Measurements from ENCODE around the gene P4HA1. TPM values are rescaled to one million over a fixed set of nuclear protein-coding genes. Genes with fewer than 3 reads are reported as not detected.
A peak's percentile ranks its signal among the peaks of the same experiment; 100 is the strongest.
"Not testable (repeated sequence)": the region's sequence is repeated elsewhere in the genome, so short reads cannot be mapped to it uniquely, and the experiment has no call there.

Gene P4HA1
- total and polyA plus RNA-seq, 3 experiments from 2014 or later = 23.3 to 31.9 (median 28.7) TPM

DNA sequence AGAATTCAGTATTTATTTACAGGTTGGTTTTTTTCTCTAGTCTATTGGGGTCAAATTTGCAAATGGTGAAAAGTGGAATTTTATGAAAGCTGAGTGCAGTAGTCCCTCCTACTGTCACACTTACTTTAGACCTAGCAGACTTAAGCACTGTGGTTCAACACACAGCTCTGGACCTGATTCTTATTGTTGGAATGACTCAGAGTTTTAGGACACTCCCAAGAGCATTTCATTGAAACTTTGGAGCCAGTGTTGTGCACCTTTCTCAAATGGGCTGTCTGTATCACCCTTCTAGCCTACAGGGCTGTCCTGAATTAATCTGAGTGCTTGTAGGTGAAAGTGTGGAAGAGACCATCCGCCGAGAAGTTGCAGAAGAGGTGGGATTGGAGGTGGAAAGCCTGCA, 29.7 kb upstream of the P4HA1 start:
- H3K9me3 ChIP-seq (ENCODE audit: low read length) = no peaks in the 10 kb centered on the region
- ChIA-PET POLR2A (interaction anchor here (0.6 kb wide), 1 partner anchor 30 kb away, joined by 3 read pairs; no protein-coding TSS in a partner anchor), CTCF (no interaction called here)
- no peak overlapping the region for H3K4me3 Mint-ChIP-seq
- H3K4me1 ChIP-seq (ENCODE audit: insufficient read depth, low read length) = no peaks in the 10 kb centered on the region
- peaks cover 6% of the 10 kb centered on the region for H3K36me3 ChIP-seq (ENCODE audit: insufficient read depth, low read length)
- peaks cover 7 to 53% (median 14%) of the 10 kb centered on the region in 3 donors for H3K36me3 Mint-ChIP-seq
- H3K4me1 Mint-ChIP-seq = no peaks in the 10 kb centered on the region
- no peak overlapping the region for H3K27ac ChIP-seq (ENCODE audit: low read depth, low read length)
- no peak for DNase-seq
- no peaks in the 10 kb centered on the region for H3K9me3 Mint-ChIP-seq
- H3K27ac Mint-ChIP-seq = no peak overlapping the region
- H3K4me3 ChIP-seq (ENCODE audit: low read length) = no peak overlapping the region
- no peaks in the 10 kb centered on the region for H3K27me3 ChIP-seq (ENCODE audit: insufficient read depth, low read length, poor library complexity, severe bottlenecking)
- H3K27me3 Mint-ChIP-seq = no peaks in the 10 kb centered on the region

DNA sequence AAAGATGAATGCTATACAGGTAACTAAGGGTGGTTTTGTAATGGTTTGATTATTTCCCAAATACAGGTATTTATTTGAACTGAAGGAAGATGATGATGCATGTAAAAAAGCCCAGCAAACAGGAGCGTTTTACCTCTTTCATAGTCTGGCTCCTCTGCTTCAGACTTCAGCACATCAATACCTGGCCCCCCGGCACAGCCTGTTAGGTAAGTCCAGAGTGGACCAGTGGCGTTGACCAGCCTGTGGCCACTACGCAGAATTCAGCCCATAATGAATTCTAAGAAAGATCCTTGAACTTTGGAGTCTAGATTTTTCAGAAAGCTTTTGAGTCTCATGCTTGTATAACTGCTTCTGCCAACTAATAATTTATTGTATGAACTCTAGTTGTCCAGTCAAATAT, 23.3 kb upstream of the P4HA1 start:
- H3K4me3 Mint-ChIP-seq = no peak overlapping the region
- Histone ChIP-seq H3K27me3 (ENCODE audit: insufficient read depth, low read length, poor library complexity, severe bottlenecking) (no peaks in the 10 kb centered on the region), H3K4me1 (ENCODE audit: insufficient read depth, low read length) (no peaks in the 10 kb centered on the region), H3K4me3 (ENCODE audit: low read length) (no peak overlapping the region), H3K27ac (ENCODE audit: low read depth, low read length) (no peak overlapping the region), H3K36me3 (ENCODE audit: insufficient read depth, low read length) (no peaks in the 10 kb centered on the region), H3K9me3 (ENCODE audit: low read length) (no peaks in the 10 kb centered on the region)
- H3K4me1 Mint-ChIP-seq = no peaks in the 10 kb centered on the region
- H3K27ac Mint-ChIP-seq = no peak overlapping the region
- ChIA-PET CTCF (no interaction called here), POLR2A (no interaction called here)
- no peak for DNase-seq
- H3K27me3 Mint-ChIP-seq = no peaks in the 10 kb centered on the region
- no peaks in the 10 kb centered on the region for H3K9me3 Mint-ChIP-seq
- peaks cover 0 to 31% (median 6%) of the 10 kb centered on the region in 3 donors for H3K36me3 Mint-ChIP-seq

DNA sequence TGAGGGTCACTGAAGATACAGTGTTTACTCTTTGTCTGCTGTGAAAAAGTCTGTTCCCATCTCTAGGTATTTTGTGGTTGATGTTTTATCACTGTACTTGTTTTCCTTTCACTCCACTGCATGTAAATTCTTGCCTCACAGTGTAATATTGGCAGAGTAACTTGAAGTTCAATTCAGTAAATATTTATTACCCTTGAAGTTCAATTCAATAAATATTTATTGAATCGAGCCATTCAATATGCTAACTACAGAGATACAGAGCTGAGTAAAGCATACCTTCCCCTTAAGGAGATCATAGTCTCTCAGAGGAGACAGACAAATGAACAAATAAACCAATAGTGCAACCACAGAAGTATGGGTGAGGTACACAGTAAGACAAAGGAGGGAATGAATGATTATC, 22.8 kb upstream of the P4HA1 start:
- DNase-seq = no peak
- ChIA-PET CTCF (no interaction called here), POLR2A (no interaction called here)
- Histone ChIP-seq H3K9me3 (ENCODE audit: low read length) (no peaks in the 10 kb centered on the region), H3K4me1 (ENCODE audit: insufficient read depth, low read length) (no peaks in the 10 kb centered on the region), H3K4me3 (ENCODE audit: low read length) (no peak overlapping the region), H3K27me3 (ENCODE audit: insufficient read depth, low read length, poor library complexity, severe bottlenecking) (no peaks in the 10 kb centered on the region), H3K27ac (ENCODE audit: low read depth, low read length) (no peak overlapping the region), H3K36me3 (ENCODE audit: insufficient read depth, low read length) (no peaks in the 10 kb centered on the region)
- H3K4me1 Mint-ChIP-seq = no peaks in the 10 kb centered on the region
- peaks cover 0 to 28% (median 6%) of the 10 kb centered on the region in 3 donors for H3K36me3 Mint-ChIP-seq
- H3K4me3 Mint-ChIP-seq = no peak overlapping the region
- H3K27me3 Mint-ChIP-seq = no peaks in the 10 kb centered on the region
- H3K9me3 Mint-ChIP-seq = no peaks in the 10 kb centered on the region
- H3K27ac Mint-ChIP-seq = peak overlapping the region in 1 of 8 donors; percentile 2

DNA sequence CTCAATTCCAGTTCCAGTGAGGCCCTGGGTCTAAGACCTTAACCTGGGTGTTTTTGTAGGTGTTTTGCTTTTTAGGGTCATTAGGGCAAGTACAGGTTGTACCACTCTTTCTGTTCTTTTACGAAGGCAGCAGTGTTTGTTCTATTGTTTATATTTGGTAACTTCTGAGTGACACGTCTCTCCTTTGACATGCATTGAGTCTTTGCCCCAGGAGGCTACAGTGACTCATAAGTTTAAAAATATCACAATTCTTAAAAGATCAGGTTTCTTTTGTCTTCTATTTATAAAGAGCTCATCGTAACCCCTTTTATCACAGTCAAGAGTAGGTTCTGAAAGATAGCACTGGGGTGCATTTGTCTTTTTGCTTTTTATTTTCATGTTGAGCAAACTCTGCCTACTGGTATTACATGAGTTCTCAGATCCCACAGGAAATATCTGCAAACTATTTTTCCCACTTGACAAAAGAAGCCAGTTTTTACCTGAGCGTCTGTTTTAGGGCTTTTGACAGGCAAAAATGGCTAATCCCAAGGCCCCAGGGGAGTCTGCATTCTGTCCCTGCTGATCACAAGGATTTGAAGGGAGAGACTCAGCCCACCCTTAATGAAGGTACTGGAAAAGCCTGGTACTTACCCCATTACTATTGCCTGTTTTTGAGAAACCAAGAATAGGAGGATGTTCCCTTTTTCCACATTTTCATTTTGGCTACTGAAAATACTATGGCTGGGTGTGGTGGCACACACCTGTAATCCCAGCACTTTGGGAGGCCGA, 21.5 kb upstream of the P4HA1 start:
- no peaks in the 10 kb centered on the region for H3K36me3 ChIP-seq (ENCODE audit: insufficient read depth, low read length)
- DNase-seq = no peak
- no peak overlapping the region for H3K4me3 ChIP-seq (ENCODE audit: low read length)
- Mint-ChIP-seq H3K9me3 (no peaks in the 10 kb centered on the region), H3K36me3 (peaks cover 0 to 22% (median 4%) of the 10 kb centered on the region in 3 donors), H3K4me3 (no peak overlapping the region), H3K27me3 (no peaks in the 10 kb centered on the region), H3K4me1 (no peaks in the 10 kb centered on the region), H3K27ac (peak overlapping the region in 3 of 8 donors; percentile 17 to 46 (median 19))
- H3K9me3 ChIP-seq (ENCODE audit: low read length) = no peaks in the 10 kb centered on the region
- ChIA-PET CTCF (no interaction called here), POLR2A (no interaction called here)
- H3K4me1 ChIP-seq (ENCODE audit: insufficient read depth, low read length) = no peaks in the 10 kb centered on the region
- H3K27ac ChIP-seq (ENCODE audit: low read depth, low read length) = peak overlapping the region; percentile 57
- H3K27me3 ChIP-seq (ENCODE audit: insufficient read depth, low read length, poor library complexity, severe bottlenecking) = no peaks in the 10 kb centered on the region

DNA sequence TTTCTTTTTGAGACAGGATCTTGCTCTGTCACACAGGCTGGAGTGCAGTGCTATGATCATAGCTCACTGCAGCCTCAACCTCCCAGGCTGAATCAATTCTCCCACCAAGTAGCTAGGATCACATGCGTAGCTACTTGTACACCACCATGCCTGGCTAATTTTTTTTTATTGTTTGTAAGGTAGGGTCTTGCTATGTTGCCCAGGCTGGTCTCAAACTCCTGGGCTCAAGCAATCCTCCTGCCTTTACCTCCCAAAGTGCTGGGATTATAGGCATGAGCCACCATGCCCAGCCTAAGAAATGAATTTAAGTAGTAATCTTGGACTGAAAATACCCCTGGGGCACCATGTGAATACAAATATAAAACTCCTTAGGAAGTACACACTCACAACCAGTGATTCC, 19.4 kb upstream of the P4HA1 start:
- peaks cover 0 to 19% (median 4%) of the 10 kb centered on the region in 3 donors for H3K36me3 Mint-ChIP-seq

DNA sequence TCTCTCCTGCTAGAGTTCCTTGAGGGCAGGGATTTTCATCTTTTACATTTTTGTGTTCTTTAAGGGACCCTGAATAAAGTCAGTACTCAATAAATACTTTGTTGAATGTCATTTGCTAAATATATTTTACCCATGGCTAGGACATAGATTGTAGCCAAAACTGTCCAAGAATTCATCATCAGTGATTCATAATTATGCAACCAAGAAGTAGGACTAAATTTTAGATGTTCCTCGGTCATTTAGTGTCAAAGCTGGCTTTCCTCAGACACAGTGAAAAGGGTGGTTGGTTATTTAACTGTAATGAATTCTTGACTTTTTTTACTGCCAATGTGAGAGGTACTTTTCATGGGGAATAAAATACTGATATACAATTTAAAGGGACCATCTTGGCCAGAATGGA, 16.9 kb upstream of the P4HA1 start:
- DNase-seq = no peak
- Histone ChIP-seq H3K27me3 (ENCODE audit: insufficient read depth, low read length, poor library complexity, severe bottlenecking) (no peaks in the 10 kb centered on the region), H3K27ac (ENCODE audit: low read depth, low read length) (no peak overlapping the region), H3K36me3 (ENCODE audit: insufficient read depth, low read length) (peaks cover 5% of the 10 kb centered on the region), H3K9me3 (ENCODE audit: low read length) (no peaks in the 10 kb centered on the region), H3K4me3 (ENCODE audit: low read length) (no peak overlapping the region), H3K4me1 (ENCODE audit: insufficient read depth, low read length) (no peaks in the 10 kb centered on the region)
- Mint-ChIP-seq H3K4me1 (peaks cover 8 to 15% (median 14%) of the 10 kb centered on the region in 3 donors), H3K9me3 (peaks cover 0 to 3% (median 0%) of the 10 kb centered on the region in 5 donors), H3K27ac (peak overlapping the region in 1 of 8 donors; percentile 32), H3K27me3 (no peaks in the 10 kb centered on the region), H3K36me3 (peaks cover 3 to 25% (median 4%) of the 10 kb centered on the region in 3 donors), H3K4me3 (no peak overlapping the region)
- POLR2A ChIA-PET = no interaction called here
- CTCF ChIA-PET = interaction anchor here (1.3 kb wide), 1 partner anchor 17 kb away, joined by 4 read pairs; the partner anchor contains the start of gene P4HA1

More for the DNA sequence above, 19.4 kb upstream of the P4HA1 start:
- H3K4me1 Mint-ChIP-seq = peaks cover 3 to 6% (median 5%) of the 10 kb centered on the region in 3 donors
- no peak for DNase-seq
- H3K4me3 Mint-ChIP-seq = no peak overlapping the region
- ChIA-PET POLR2A (no interaction called here), CTCF (interaction anchor here (0.8 kb wide), 1 partner anchor 19 kb away, joined by 3 read pairs; the partner anchor contains the start of gene P4HA1)
- no peak overlapping the region for H3K27ac Mint-ChIP-seq
- no peaks in the 10 kb centered on the region for H3K9me3 ChIP-seq (ENCODE audit: low read length)
- no peaks in the 10 kb centered on the region for H3K36me3 ChIP-seq (ENCODE audit: insufficient read depth, low read length)
- H3K27ac ChIP-seq (ENCODE audit: low read depth, low read length) = no peak overlapping the region
- no peaks in the 10 kb centered on the region for H3K27me3 ChIP-seq (ENCODE audit: insufficient read depth, low read length, poor library complexity, severe bottlenecking)
- H3K4me3 ChIP-seq (ENCODE audit: low read length) = no peak overlapping the region
- H3K27me3 Mint-ChIP-seq = no peaks in the 10 kb centered on the region
- H3K4me1 ChIP-seq (ENCODE audit: insufficient read depth, low read length) = no peaks in the 10 kb centered on the region
- H3K9me3 Mint-ChIP-seq = no peaks in the 10 kb centered on the region

DNA sequence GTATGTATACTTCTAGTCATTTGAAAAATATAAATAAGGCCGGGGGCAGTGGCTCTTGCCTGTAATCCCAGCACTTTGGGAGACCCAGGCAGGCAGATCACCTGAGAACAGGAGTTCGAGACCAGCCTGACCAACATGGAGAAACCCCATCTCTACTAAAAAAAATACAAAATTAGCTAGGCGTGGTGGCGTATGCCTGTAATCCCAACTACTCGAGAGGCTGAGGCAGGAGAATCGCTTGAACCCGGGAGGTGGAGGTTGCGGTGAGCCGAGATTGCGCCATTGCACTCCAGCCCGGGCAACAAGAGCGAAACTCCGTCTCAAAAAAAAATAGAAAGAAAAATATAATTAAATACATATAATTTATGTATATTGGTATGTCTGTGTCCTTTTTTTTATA, 15.4 kb upstream of the P4HA1 start:
- POLR2A ChIA-PET; H3K9me3 ChIP-seq (ENCODE audit: low read length): not testable (repeated sequence)
- CTCF ChIA-PET = interaction anchor here (0.7 to 1.5 kb wide), 2 partner anchors 15 to 17 kb away, joined by 3 read pairs; no protein-coding TSS in a partner anchor

DNA sequence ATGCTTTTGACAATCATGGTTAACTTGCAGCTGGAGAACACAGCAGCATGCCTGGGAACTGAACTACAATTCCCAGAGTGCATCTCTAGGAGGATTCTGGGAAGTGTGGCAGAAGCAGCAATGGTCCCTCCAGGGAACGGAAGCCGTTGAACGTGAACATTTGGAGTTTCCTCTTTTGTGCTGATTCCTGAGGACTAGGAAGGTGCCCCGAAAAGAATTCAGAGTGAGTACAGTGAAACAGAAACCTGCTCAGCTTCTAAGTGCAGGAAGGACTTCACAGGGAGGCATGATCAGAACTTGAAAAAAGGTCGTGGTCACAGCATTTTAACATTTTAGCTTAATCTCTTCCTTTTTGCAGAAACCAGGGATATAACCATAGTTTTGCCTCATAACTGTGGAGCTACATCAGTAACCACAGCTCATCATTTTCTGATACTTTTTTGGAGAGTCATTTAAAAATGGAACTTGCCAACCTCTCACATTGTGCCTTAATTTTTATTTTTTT, 13.7 kb upstream of the P4HA1 start, which contains the start of gene NUDT13:
Gene NUDT13, plus strand, starts transcription at position 111 of the 505 bp plus-strand sequence. CDS start 3,911 bp downstream, outside the sequence.
- H3K4me3 ChIP-seq (ENCODE audit: low read length) = peak within 1 kb of the TSS; percentile 52

More for the DNA sequence above, 15.4 kb upstream of the P4HA1 start:
- H3K4me1 Mint-ChIP-seq = peaks cover 8 to 15% (median 14%) of the 10 kb centered on the region in 3 donors
- peak overlapping the region in 1 of 7 donors; percentile 27 for H3K4me3 Mint-ChIP-seq
- H3K27me3 Mint-ChIP-seq; DNase-seq; H3K4me3 ChIP-seq (ENCODE audit: low read length); H3K4me1 ChIP-seq (ENCODE audit: insufficient read depth, low read length); H3K27ac Mint-ChIP-seq; H3K9me3 Mint-ChIP-seq; H3K36me3 ChIP-seq (ENCODE audit: insufficient read depth, low read length); H3K27me3 ChIP-seq (ENCODE audit: insufficient read depth, low read length, poor library complexity, severe bottlenecking): not testable (repeated sequence)
- peaks cover 3 to 28% (median 5%) of the 10 kb centered on the region in 3 donors for H3K36me3 Mint-ChIP-seq
- H3K27ac ChIP-seq (ENCODE audit: low read depth, low read length) = peak overlapping the region; percentile 73

More for the DNA sequence above, 13.7 kb upstream of the P4HA1 start, which contains the start of gene NUDT13:
- Histone ChIP-seq H3K9me3 (ENCODE audit: low read length) (no peaks in the 10 kb centered on the region), H3K36me3 (ENCODE audit: insufficient read depth, low read length) (peaks cover 5% of the 10 kb centered on the region), H3K27me3 (ENCODE audit: insufficient read depth, low read length, poor library complexity, severe bottlenecking) (no peaks in the 10 kb centered on the region), H3K27ac (ENCODE audit: low read depth, low read length) (peak within 1 kb of the TSS; percentile 73), H3K4me1 (ENCODE audit: insufficient read depth, low read length) (no peaks in the 10 kb centered on the region)
- Mint-ChIP-seq H3K4me3 (peak within 1 kb of the TSS; percentile 87 to 95 (median 91)), H3K27me3 (no peaks in the 10 kb centered on the region), H3K27ac (peak within 1 kb of the TSS; percentile 58 to 93 (median 89)), H3K4me1 (peaks cover 8 to 15% (median 14%) of the 10 kb centered on the region in 3 donors), H3K9me3 (peaks cover 0 to 3% (median 0%) of the 10 kb centered on the region in 5 donors), H3K36me3 (peaks cover 3 to 26% (median 4%) of the 10 kb centered on the region in 3 donors)
- ChIA-PET CTCF (interaction anchor here (1.5 to 2.7 kb wide), 3 partner anchors 14 to 48 kb away, joined by 3 to 18 read pairs (median 10); partner anchors contain the start of gene P4HA1), POLR2A (interaction anchor here (0.6 to 1.4 kb wide), 2 partner anchors 14 to 508 kb away, joined by 8 to 9 read pairs; partner anchors contain the start of gene P4HA1)
- peak in 4 of 5 donors; percentile 8 to 56 (median 38) for DNase-seq

Data from CD8-positive, alpha-beta memory T cell (primary cell).